Heart left ventricle (tissue), 16 donors: ENCODE results near the gene CHIC1. TPM values are rescaled to one million over a fixed set of nuclear protein-coding genes. Genes with fewer than 3 reads are reported as not detected.
"Not testable (repeated sequence)": the region's sequence is repeated elsewhere in the genome, so short reads cannot be mapped to it uniquely, and the experiment has no call there.

ENCODE experiments used
- ATAC-seq, 4 donors: fragments of 200-7000 bp; cut with Tn5 transposase; one replicate each; pipeline ENCODE4 v1.9.1; 2020 to 2022; ENCODE audit warnings: moderate library complexity in 4 of 4, mild to moderate bottlenecking in 3 of 4, moderate number of reproducible peaks in 1 of 4
- DNase-seq, 5 donors: peaks; one replicate each; pipeline ENCODE4 v3.0.0-alpha.2; 2020
- H3K27ac ChIP-seq, 12 donors: fragments of 200-600 bp; sonication (generic) in 4 of 12; one replicate each; pipeline versions ENCODE4 v1.5.0 to v1.8.0; 2016 to 2022; ENCODE audit warnings: mild to moderate bottlenecking in 2 of 12
- H3K27me3 ChIP-seq, 9 donors: fragments of 200-600 bp; sonication (generic) in 2 of 9; one replicate each; pipeline versions ENCODE4 v1.5.1 to v1.8.0; 2016 to 2022; ENCODE audit warnings: mild to moderate bottlenecking in 3 of 9
- H3K36me3 ChIP-seq, 9 donors: fragments of 200-600 bp; sonication (generic) in 2 of 9; one replicate each; pipeline versions ENCODE4 v1.5.0 to v1.8.0; 2018 to 2022; ENCODE audit warnings: mild to moderate bottlenecking in 2 of 9
- H3K4me1 ChIP-seq, 12 donors: fragments of 200-600 bp; sonication (generic) in 4 of 12; one replicate each; pipeline versions ENCODE4 v1.5.0 to v1.8.0; 2016 to 2022; ENCODE audit warnings: mild to moderate bottlenecking in 3 of 12
- H3K4me3 ChIP-seq, 12 donors: fragments of 200-600 bp; sonication (generic) in 4 of 12; one replicate each; pipeline versions ENCODE4 v1.5.0 to v1.8.0; 2017 to 2022; ENCODE audit warnings: mild to moderate bottlenecking in 9 of 12, moderate library complexity in 4 of 12
- H3K9me3 ChIP-seq, 12 donors: fragments of 200-600 bp; sonication (generic) in 4 of 12; one replicate each; pipeline versions ENCODE4 v1.5.0 to v1.8.0; 2016 to 2022; ENCODE audit warnings: mild to moderate bottlenecking in 1 of 12
- POLR2A ChIP-seq, 2 donors: fragments of 450-650 bp; IDR thresholded peaks; one replicate each; pipeline ENCODE4 v1.6.1; 2017; ENCODE audit warnings: antibody characterized with exemption in 2 of 2, mild to moderate bottlenecking in 2 of 2, moderate library complexity in 2 of 2
- WGBS, 4 donors: extraction: QIAGEN DNeasy Blood & Tissue Kit in 2 of 4; methylation state at CpG; one replicate each; pipeline versions ENCODE4 v1.1.5 to v1.1.7; 2013 to 2018; 5-methylcytosine and 5-hydroxymethylcytosine counted together
- intact Hi-C, 10 donors: fragments of 100-400 bp; cut with DNase I; formaldehyde crosslinking; loops; one replicate each; pipeline versions ENCODE4 v1.11.1 to v1.14.2; 2022
- polyA plus RNA-seq, 2 donors: library from polyadenylated mRNA; stranded (reverse); fragments of 200-250 nt; gene quantifications; one replicate each; pipeline ENCODE4 v1.2.3, GENCODE V29; 2013
- total RNA-seq, 9 donors: library from RNA; depleted of rRNA in 2 of 9; stranded (reverse); fragments of >200 nt in 2 of 9; fragmentation: NEBNext Ultra II Directional in 3 of 9; extraction: Animal tissue kit (Norgen Biotek cat#: 25700) in 3 of 9; gene quantifications; one replicate each; pipeline versions ENCODE4 v1.1.0 to v1.2.4, GENCODE V29; 2016 to 2023
- TF ChIP-seq, protein P1 (sequence below), 12 donors: fragments of 200-600 bp; sonication (generic) in 4 of 12; IDR thresholded peaks; one replicate each; pipeline versions ENCODE4 v1.5.0 to v1.8.0; 2018 to 2022; ENCODE audit warnings: antibody characterized with exemption in 12 of 12, mild to moderate bottlenecking in 5 of 12
- donor health status: ischemic (EF 13 %, LVEDD 7.1; RV severe dilation, severe dysfunction).
- donor health status: healthy with polysubstance abuse.
- donor health status: DM: no; HTN: yes; CAD: no.
- donor health status: DM: no; HTN: no; CAD: no.
- donor health status: ischemic (EF 25% LVEDD 6.9; RV normal size, moderate dysfunction).
- donor health status: ischemic (EF 25% LVEDD 5.7; RV mildly dilated, moderate dysfunction).
- donor health status: healthy.
- donor health status: DM: yes; HTN: yes; CAD: no.
- donor health status: ischemic (EF 35%, LVEDD 5.7; RV mildly dilated, moderate dysfunction).
- donor health status: nonischemic (EF 11% LVEDD 7.7; RV severe dilation, severe dysfunction).
- donor health status: DM: yes; HTN: yes; CAD: no.
- donor health status: PGD.
- donor health status: ischemic (EF 29% LVEDD 5.4; RV normal size, mild dysfunction).
- donor health status: nonischemic (EF 23%, LVEDD 6.1; RV moderate dilation, normal function).

CHIC1 gene
- total and polyA plus RNA-seq, 11 donors: 2.8 to 16.9 (median 11.6) TPM

DNA sequence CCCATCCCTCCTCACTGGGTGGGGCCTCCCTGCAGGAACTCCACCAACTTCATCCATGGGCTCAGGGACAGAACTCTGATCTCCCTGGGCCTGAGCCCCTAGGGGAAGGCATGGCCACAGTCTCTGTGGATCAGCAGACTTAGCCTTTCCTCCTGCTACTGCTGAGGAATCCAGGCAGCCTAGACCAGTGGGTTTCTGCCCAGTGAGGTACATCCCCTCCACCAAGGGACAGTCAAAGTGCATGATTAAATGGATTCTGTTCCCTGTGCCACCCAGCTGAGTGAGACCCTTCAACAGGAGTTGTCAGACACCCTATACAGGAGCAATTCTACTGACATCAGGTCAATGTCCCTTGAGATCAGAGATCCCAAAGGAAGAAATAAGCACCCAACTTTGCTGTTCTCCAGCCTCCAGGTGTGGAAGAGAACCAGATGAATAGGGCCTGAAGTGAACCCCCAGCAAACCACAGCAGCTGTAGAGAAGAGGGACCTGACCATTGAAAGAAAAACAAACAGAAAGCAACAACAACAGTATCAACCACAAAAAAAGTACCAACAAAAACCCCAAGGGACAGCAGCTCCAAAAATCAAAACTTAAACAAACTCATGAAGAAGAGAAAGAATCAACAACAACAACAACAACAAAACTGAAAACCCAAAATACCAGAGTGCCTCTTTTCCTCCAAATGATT lies 84.8 kb downstream of the CHIC1 start:
- no peak overlapping the region for H3K4me3 ChIP-seq
- ATAC-seq (no peak), DNase-seq (no peak)
- H3K27me3 ChIP-seq: no peaks in the 10 kb centered on the region
- peaks cover 0 to 38% (median 9%) of the 10 kb centered on the region in 12 donors for H3K9me3 ChIP-seq
- intact Hi-C loops: no loop called here
- no peaks in the 10 kb centered on the region for H3K4me1 ChIP-seq
- no peak overlapping the region for H3K27ac ChIP-seq
- H3K36me3 ChIP-seq: no peaks in the 10 kb centered on the region
- no peak for TF ChIP-seq POLR2A (IDR thresholded peaks at IDR 0.05)

DNA sequence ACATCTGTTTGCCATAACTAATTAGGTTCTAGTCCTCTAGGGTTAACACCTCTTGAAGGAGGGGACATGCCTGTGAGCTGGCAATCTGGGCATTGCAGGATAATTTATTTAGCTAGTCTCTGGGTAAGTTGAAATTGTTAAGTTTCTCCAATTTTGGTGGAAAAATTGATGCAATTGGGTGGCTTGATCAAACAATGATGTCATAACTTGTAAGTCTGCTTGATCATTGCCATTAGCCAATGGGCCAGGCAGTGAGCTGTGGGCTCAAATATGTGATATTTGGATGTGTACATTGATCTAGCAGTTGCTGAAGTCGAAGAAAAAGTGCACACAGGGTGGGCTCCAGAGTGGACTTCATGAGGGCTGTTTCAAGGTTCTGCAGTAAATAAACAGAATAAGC lies 98.3 kb downstream of the CHIC1 start:
- H3K4me3 ChIP-seq, intact Hi-C loops, H3K36me3 ChIP-seq, ATAC-seq, H3K27me3 ChIP-seq, DNase-seq, H3K27ac ChIP-seq, H3K4me1 ChIP-seq: not testable (repeated sequence)
- 56 to 96% (median 78%) methylated on average over 1 of the region's 1 CpG for WGBS, 4 donors
- peaks cover 0 to 32% (median 16%) of the 10 kb centered on the region in 12 donors for H3K9me3 ChIP-seq

DNA sequence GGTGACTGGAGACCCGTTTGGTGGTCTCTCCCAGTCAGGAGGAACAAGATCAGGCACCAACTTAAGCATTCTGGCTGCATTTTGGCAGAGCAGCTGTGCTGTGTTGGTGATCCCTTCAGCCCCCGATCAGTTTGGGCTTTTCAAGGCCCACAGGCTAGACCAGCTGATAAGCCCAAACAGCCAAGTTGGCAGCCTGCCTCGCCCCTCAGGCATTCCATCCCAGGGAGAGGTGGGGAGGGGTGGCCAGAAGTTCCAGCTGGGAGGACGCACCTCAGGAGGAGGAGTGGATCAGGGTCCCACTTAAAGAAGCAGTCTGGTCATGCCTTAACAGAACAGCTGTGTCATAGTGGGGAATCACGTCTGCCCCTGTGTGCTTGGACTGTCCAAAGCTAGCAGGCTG lies 105.8 kb downstream of the CHIC1 start:
- peak in 3 of 5 donors; percentile 14 to 62 (median 18) for DNase-seq
- Histone ChIP-seq H3K4me3 (no peak overlapping the region), H3K4me1 (no peaks in the 10 kb centered on the region), H3K9me3 (peaks cover 0 to 27% (median 10%) of the 10 kb centered on the region in 12 donors), H3K27ac (no peak overlapping the region), H3K36me3 (no peaks in the 10 kb centered on the region), H3K27me3 (peaks cover 0 to 5% (median 0%) of the 10 kb centered on the region in 9 donors)
- ATAC-seq: peak in 3 of 4 donors; percentile 46 to 66 (median 65)
- TF ChIP-seq, protein P1, sequence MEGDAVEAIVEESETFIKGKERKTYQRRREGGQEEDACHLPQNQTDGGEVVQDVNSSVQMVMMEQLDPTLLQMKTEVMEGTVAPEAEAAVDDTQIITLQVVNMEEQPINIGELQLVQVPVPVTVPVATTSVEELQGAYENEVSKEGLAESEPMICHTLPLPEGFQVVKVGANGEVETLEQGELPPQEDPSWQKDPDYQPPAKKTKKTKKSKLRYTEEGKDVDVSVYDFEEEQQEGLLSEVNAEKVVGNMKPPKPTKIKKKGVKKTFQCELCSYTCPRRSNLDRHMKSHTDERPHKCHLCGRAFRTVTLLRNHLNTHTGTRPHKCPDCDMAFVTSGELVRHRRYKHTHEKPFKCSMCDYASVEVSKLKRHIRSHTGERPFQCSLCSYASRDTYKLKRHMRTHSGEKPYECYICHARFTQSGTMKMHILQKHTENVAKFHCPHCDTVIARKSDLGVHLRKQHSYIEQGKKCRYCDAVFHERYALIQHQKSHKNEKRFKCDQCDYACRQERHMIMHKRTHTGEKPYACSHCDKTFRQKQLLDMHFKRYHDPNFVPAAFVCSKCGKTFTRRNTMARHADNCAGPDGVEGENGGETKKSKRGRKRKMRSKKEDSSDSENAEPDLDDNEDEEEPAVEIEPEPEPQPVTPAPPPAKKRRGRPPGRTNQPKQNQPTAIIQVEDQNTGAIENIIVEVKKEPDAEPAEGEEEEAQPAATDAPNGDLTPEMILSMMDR (IDR thresholded peaks at IDR 0.05): no peak
- no peak for TF ChIP-seq POLR2A (IDR thresholded peaks at IDR 0.05)
- WGBS, 4 donors: 28 to 46% (median 42%) methylated on average over 4 to 5 of the region's 5 CpGs
- intact Hi-C loops: no loop called here

DNA sequence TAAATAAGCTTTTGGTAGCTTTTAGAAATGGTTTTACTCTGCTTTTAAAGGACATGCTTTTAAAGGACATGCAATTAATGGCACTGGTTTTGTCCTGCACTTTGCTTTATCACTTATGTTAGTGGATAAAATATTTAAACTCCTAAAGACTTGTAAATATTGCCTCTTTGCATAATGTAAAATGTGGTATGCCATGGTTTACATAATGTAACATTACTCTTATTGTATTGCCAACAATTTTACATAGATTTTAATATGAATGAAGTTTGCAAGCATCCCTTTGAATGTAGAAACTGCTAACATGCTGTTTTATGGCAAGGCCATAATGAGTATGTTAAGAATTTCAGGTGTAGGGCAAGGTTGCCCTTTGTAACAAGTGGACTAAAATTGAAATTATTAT lies 118.4 kb downstream of the CHIC1 start:
- intact Hi-C loops: no loop called here
- Histone ChIP-seq H3K4me1 (no peaks in the 10 kb centered on the region), H3K36me3 (no peaks in the 10 kb centered on the region), H3K4me3 (no peak overlapping the region), H3K27ac (no peak overlapping the region), H3K27me3 (peaks cover 0 to 6% (median 0%) of the 10 kb centered on the region in 9 donors), H3K9me3 (peaks cover 0 to 7% (median 0%) of the 10 kb centered on the region in 12 donors)
- TF ChIP-seq POLR2A (IDR thresholded peaks at IDR 0.05): no peak
- TF ChIP-seq, protein P1 (IDR thresholded peaks at IDR 0.05): no peak
- ATAC-seq (no peak), DNase-seq (no peak)

DNA sequence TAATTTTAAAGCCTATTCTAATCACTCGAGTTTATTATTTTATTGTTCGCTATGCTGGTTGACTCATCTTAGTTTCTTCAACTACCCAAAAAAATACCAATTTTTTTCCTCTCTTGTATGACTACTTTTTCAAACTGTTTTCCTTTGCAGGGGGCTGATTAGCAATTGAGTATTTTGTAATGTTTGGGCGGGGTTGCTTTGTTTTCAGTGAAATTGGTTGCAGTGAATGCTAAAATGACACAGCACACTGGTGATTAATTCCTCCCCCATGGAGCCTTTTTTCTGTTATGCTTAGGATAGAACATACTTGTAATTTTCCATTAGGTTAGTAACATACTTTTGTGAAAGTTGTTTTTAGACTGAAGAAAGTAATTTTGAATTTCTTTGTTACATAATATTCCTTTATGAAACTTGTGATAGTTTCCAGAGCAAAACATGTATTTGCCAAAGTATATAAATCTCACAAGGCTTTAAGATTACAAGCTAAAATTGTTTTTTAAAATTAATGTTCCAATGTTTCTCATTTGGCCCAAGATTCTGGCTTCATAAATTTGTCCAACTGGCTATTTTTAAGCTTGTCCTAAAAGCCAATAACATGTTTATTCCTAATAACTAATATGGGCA lies 120.4 kb downstream of the CHIC1 start:
- DNase-seq: no peak
- Histone ChIP-seq H3K36me3 (peaks cover 0 to 5% (median 0%) of the 10 kb centered on the region in 9 donors), H3K4me3 (no peak overlapping the region), H3K27me3 (peaks cover 0 to 6% (median 0%) of the 10 kb centered on the region in 9 donors), H3K27ac (no peak overlapping the region), H3K4me1 (no peaks in the 10 kb centered on the region), H3K9me3 (no peaks in the 10 kb centered on the region)
- WGBS, 4 donors: 73 to 97% (median 85%) methylated on average over 3 of the region's 3 CpGs
- TF ChIP-seq POLR2A (IDR thresholded peaks at IDR 0.05): no peak
- TF ChIP-seq, protein P1 (IDR thresholded peaks at IDR 0.05): no peak
- intact Hi-C loops: no loop called here
- no peak for ATAC-seq

DNA sequence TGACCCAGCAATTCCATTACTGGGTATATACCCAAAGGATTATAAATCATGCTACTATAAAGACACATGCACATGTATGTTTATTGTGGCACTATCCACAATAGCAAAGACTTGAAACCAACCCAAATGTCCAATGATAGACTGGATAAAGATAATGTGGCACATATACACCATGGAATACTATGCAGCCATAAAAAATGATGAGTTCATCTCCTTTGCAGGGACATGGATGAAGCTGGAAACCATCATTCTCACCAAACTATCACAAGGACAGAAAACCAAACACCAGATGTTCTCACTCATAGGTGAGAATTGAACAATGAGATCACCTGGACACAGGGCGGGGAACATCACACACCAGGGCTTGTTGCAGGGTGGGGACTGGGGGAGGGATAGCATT lies 144.0 kb downstream of the CHIC1 start:
- H3K36me3 ChIP-seq, H3K27me3 ChIP-seq, DNase-seq, H3K27ac ChIP-seq, H3K4me3 ChIP-seq, intact Hi-C loops, ATAC-seq, H3K4me1 ChIP-seq: not testable (repeated sequence)
- peaks cover 0 to 36% (median 12%) of the 10 kb centered on the region in 12 donors for H3K9me3 ChIP-seq
- WGBS, 4 donors: 70 to 94% (median 85%) methylated on average over 1 of the region's 1 CpG
